Head of caudate nucleus (tissue), 42 donors: ENCODE data around the gene CD81.

Experiments
- DNase-seq, 42 donors: peaks; one replicate each; pipeline versions ENCODE4 v3.0.0 to v3.0.0-alpha.2; 2020 to 2021; ENCODE audit warnings: mixed read lengths in 7 of 42
- intact Hi-C: fragments of 100-400 bp; cut with DNase I; formaldehyde crosslinking; loops from one replicate; pipeline ENCODE4 v1.15.0; 2022

CD81 gene

GRCh38 chr11:2385156-2386151, 8.3 kb downstream of the CD81 start:
- peak in 22 of 42 donors; percentile 34 to 82 (median 64) for DNase-seq
- intact Hi-C loops: no loop called here

GRCh38 chr11:2386591-2386990, 9.5 kb downstream of the CD81 start:
- no peak for DNase-seq
- intact Hi-C loops: no loop called here

- peak in 28 of 42 donors; percentile 41 to 82 (median 66) for DNase-seq
- intact Hi-C loops: no loop called here
Measured at GRCh38 chr11:2387266-2387987, 10.3 kb downstream of the CD81 start.

GRCh38 chr11:2388431-2389376, 11.6 kb downstream of the CD81 start:
- intact Hi-C loops: no loop called here
- peak in 2 of 42 donors; percentile 39 to 75 for DNase-seq

- DNase-seq: no peak
- intact Hi-C loops: no loop called here
Measured at GRCh38 chr11:2389377-2390026, 12.4 kb downstream of the CD81 start.

- intact Hi-C loops: no loop called here
- no peak for DNase-seq
Measured at GRCh38 chr11:2390091-2390724, 13.1 kb downstream of the CD81 start.

- DNase-seq: peak; percentile 43 to 96 (median 80)
- intact Hi-C loops: no loop called here
Measured at GRCh38 chr11:2390725-2391151, 13.6 kb downstream of the CD81 start.

- intact Hi-C loops: no loop called here
- DNase-seq: no peak
Measured at GRCh38 chr11:2391181-2391975, 14.3 kb downstream of the CD81 start.

GRCh38 chr11:2392241-2392959, 15.3 kb downstream of the CD81 start:
- intact Hi-C loops: no loop called here
- DNase-seq: no peak

GRCh38 chr11:2393111-2393868, 16.2 kb downstream of the CD81 start:
- intact Hi-C loops: no loop called here
- peak in 12 of 42 donors; percentile 30 to 80 (median 46) for DNase-seq

GRCh38 chr11:2393941-2394817, 17.1 kb downstream of the CD81 start:
- DNase-seq: no peak
- intact Hi-C loops: no loop called here

- intact Hi-C loops: no loop called here
- DNase-seq: no peak
Measured at GRCh38 chr11:2394818-2395105, 17.7 kb downstream of the CD81 start.

- no peak for DNase-seq
- intact Hi-C loops: no loop called here
Measured at GRCh38 chr11:2395211-2395730, 18.2 kb downstream of the CD81 start.

GRCh38 chr11:2395856-2396255, 18.7 kb downstream of the CD81 start:
- intact Hi-C loops: no loop called here
- no peak for DNase-seq

GRCh38 chr11:2396471-2396870, 19.4 kb downstream of the CD81 start:
- intact Hi-C loops: no loop called here

More at GRCh38 chr11:2396471-2396870, 19.4 kb downstream of the CD81 start:
- DNase-seq: no peak
